ENCODE results near the gene EEF1G. TPM values are rescaled to one million over a fixed set of nuclear protein-coding genes. Genes with fewer than 3 reads are reported as not detected.

The EEF1G gene
- total and polyA plus RNA-seq, 9 of the 15 experiments (the other 6 are each of a cell fraction or from before 2014, with no cell fraction given), result 985 to 2,349 (median 2,035) TPM

DNA sequence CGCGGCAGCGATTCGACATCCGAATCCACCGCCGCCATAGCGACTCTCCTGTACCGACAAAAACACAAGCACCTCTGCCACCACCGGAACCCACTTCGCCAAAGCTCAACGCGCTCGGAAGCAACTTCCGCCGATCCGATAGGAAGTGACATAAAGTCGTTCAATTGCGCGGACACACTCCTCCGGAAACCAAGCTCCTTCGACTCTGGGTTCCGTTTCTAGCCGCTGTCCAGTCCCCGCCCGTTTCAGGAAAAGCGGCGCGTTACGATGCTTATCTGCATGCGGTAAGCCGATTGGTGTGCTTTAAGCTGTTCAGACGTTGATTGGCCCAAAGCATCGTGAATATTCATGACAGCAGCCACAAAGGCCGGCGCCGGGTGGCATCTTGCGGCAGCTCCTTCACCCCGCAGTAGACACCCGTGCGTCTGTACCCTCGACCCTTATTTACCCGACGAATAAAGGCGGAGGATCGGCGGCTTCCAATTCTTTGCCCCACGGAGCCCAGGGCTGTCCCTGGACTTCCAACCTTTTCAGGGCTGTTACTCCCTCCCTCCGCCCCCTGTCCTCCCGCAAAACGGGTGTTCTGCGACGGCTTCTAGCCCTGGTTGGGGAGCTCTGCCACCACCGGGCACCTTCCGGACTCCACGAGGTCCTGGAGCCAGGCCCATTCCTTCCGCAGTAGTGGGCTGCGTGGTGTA lies 17.9 kb upstream of the EEF1G start, which contains the start of gene TUT1 (continued):
- TF ChIP-seq, protein P1, sequence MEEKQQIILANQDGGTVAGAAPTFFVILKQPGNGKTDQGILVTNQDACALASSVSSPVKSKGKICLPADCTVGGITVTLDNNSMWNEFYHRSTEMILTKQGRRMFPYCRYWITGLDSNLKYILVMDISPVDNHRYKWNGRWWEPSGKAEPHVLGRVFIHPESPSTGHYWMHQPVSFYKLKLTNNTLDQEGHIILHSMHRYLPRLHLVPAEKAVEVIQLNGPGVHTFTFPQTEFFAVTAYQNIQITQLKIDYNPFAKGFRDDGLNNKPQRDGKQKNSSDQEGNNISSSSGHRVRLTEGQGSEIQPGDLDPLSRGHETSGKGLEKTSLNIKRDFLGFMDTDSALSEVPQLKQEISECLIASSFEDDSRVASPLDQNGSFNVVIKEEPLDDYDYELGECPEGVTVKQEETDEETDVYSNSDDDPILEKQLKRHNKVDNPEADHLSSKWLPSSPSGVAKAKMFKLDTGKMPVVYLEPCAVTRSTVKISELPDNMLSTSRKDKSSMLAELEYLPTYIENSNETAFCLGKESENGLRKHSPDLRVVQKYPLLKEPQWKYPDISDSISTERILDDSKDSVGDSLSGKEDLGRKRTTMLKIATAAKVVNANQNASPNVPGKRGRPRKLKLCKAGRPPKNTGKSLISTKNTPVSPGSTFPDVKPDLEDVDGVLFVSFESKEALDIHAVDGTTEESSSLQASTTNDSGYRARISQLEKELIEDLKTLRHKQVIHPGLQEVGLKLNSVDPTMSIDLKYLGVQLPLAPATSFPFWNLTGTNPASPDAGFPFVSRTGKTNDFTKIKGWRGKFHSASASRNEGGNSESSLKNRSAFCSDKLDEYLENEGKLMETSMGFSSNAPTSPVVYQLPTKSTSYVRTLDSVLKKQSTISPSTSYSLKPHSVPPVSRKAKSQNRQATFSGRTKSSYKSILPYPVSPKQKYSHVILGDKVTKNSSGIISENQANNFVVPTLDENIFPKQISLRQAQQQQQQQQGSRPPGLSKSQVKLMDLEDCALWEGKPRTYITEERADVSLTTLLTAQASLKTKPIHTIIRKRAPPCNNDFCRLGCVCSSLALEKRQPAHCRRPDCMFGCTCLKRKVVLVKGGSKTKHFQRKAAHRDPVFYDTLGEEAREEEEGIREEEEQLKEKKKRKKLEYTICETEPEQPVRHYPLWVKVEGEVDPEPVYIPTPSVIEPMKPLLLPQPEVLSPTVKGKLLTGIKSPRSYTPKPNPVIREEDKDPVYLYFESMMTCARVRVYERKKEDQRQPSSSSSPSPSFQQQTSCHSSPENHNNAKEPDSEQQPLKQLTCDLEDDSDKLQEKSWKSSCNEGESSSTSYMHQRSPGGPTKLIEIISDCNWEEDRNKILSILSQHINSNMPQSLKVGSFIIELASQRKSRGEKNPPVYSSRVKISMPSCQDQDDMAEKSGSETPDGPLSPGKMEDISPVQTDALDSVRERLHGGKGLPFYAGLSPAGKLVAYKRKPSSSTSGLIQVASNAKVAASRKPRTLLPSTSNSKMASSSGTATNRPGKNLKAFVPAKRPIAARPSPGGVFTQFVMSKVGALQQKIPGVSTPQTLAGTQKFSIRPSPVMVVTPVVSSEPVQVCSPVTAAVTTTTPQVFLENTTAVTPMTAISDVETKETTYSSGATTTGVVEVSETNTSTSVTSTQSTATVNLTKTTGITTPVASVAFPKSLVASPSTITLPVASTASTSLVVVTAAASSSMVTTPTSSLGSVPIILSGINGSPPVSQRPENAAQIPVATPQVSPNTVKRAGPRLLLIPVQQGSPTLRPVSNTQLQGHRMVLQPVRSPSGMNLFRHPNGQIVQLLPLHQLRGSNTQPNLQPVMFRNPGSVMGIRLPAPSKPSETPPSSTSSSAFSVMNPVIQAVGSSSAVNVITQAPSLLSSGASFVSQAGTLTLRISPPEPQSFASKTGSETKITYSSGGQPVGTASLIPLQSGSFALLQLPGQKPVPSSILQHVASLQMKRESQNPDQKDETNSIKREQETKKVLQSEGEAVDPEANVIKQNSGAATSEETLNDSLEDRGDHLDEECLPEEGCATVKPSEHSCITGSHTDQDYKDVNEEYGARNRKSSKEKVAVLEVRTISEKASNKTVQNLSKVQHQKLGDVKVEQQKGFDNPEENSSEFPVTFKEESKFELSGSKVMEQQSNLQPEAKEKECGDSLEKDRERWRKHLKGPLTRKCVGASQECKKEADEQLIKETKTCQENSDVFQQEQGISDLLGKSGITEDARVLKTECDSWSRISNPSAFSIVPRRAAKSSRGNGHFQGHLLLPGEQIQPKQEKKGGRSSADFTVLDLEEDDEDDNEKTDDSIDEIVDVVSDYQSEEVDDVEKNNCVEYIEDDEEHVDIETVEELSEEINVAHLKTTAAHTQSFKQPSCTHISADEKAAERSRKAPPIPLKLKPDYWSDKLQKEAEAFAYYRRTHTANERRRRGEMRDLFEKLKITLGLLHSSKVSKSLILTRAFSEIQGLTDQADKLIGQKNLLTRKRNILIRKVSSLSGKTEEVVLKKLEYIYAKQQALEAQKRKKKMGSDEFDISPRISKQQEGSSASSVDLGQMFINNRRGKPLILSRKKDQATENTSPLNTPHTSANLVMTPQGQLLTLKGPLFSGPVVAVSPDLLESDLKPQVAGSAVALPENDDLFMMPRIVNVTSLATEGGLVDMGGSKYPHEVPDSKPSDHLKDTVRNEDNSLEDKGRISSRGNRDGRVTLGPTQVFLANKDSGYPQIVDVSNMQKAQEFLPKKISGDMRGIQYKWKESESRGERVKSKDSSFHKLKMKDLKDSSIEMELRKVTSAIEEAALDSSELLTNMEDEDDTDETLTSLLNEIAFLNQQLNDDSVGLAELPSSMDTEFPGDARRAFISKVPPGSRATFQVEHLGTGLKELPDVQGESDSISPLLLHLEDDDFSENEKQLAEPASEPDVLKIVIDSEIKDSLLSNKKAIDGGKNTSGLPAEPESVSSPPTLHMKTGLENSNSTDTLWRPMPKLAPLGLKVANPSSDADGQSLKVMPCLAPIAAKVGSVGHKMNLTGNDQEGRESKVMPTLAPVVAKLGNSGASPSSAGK (IDR thresholded peaks at IDR 0.05), result no peak; the same call in 1 of the 2 replicates
- TF ChIP-seq, protein P2, sequence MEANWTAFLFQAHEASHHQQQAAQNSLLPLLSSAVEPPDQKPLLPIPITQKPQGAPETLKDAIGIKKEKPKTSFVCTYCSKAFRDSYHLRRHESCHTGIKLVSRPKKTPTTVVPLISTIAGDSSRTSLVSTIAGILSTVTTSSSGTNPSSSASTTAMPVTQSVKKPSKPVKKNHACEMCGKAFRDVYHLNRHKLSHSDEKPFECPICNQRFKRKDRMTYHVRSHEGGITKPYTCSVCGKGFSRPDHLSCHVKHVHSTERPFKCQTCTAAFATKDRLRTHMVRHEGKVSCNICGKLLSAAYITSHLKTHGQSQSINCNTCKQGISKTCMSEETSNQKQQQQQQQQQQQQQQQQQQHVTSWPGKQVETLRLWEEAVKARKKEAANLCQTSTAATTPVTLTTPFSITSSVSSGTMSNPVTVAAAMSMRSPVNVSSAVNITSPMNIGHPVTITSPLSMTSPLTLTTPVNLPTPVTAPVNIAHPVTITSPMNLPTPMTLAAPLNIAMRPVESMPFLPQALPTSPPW (CRISPR knock-in tag; IDR thresholded peaks at IDR 0.05), result peak; percentile 80
- TF ChIP-seq, protein P3, sequence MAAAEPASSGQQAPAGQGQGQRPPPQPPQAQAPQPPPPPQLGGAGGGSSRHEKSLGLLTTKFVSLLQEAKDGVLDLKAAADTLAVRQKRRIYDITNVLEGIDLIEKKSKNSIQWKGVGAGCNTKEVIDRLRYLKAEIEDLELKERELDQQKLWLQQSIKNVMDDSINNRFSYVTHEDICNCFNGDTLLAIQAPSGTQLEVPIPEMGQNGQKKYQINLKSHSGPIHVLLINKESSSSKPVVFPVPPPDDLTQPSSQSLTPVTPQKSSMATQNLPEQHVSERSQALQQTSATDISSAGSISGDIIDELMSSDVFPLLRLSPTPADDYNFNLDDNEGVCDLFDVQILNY (CRISPR knock-in tag; IDR thresholded peaks at IDR 0.05), result no peak; the same call in 1 of the 2 replicates
- TF ChIP-seq NONO (IDR thresholded peaks at IDR 0.05; ENCODE audit: low read depth in 2 of 2, low read length in 1 of 2) (peak in 1 of 2 experiments; percentile 84; a peak in 2 of 4 replicates), CAMTA2 (CRISPR knock-in tag; conservative IDR thresholded peaks at IDR 0.05) (no peak), HDAC8 (tag; IDR thresholded peaks at IDR 0.05) (no peak), ZNF239 (CRISPR knock-in tag; IDR thresholded peaks at IDR 0.05) (no peak), KHSRP (IDR thresholded peaks at IDR 0.05) (no peak), CTBP1 (IDR thresholded peaks at IDR 0.05; ENCODE audit: borderline replicate concordance) (peak; percentile 96)
- TF ChIP-seq, protein P4, sequence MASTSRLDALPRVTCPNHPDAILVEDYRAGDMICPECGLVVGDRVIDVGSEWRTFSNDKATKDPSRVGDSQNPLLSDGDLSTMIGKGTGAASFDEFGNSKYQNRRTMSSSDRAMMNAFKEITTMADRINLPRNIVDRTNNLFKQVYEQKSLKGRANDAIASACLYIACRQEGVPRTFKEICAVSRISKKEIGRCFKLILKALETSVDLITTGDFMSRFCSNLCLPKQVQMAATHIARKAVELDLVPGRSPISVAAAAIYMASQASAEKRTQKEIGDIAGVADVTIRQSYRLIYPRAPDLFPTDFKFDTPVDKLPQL (IDR thresholded peaks at IDR 0.05; ENCODE audit: extremely low read depth, insufficient read length), result no peak
- TF ChIP-seq, protein P5, sequence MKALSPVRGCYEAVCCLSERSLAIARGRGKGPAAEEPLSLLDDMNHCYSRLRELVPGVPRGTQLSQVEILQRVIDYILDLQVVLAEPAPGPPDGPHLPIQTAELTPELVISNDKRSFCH (CRISPR knock-in tag; IDR thresholded peaks at IDR 0.05), result no peak
- TF ChIP-seq, protein P5 (tag; IDR thresholded peaks at IDR 0.05), result peak; percentile 67

Data from K562 (cell line).